SK-N-SH (cell line): ENCODE measurements around the gene DIP2A.
"Not testable (repeated sequence)": the region's sequence is repeated elsewhere in the genome, so short reads cannot be mapped to it uniquely, and the experiment has no call there.

Experiments used
- EZH2phosphoT487 ChIP-seq: fragments of 200-600 bp; sonication (generic); IDR thresholded peaks from 2 replicates; pipeline ENCODE4 v1.6.1; 2017; ENCODE audit warnings: low read depth, mixed run types, mild to moderate bottlenecking, antibody characterized with exemption, moderate library complexity, borderline replicate concordance
- JUND ChIP-seq: IDR thresholded peaks from 2 replicates; pipeline ENCODE4 v1.4.0; 2012
- POLR2AphosphoS5 ChIP-seq: IDR thresholded peaks from 2 replicates; pipeline ENCODE4 v1.6.1; 2012; ENCODE audit warnings: low read depth, low read length
- RCOR1 ChIP-seq: fragments of 150-350 bp; IDR thresholded peaks from 2 replicates; pipeline ENCODE4 v1.6.1; 2017; ENCODE audit warnings: antibody characterized with exemption, low read length
- ZBTB33 ChIP-seq: IDR thresholded peaks from 2 replicates; pipeline ENCODE4 v1.4.0; 2012; ENCODE audit warnings: low read depth, borderline replicate concordance

GRCh38 chr21:46577786-46578185 lies 119.1 kb downstream of the DIP2A start:
- not testable (repeated sequence) for TF ChIP-seq POLR2AphosphoS5, ZBTB33, RCOR1, EZH2phosphoT487, JUND
